Head of caudate nucleus (tissue), 42 donors: Measurements from ENCODE around the gene ERMN.

Source experiments
- DNase-seq, 42 donors: peaks; one replicate each; pipeline versions ENCODE4 v3.0.0 to v3.0.0-alpha.2; 2020 to 2021; ENCODE audit warnings: mixed read lengths in 7 of 42
- intact Hi-C: fragments of 100-400 bp; cut with DNase I; formaldehyde crosslinking; loops from one replicate; pipeline ENCODE4 v1.15.0; 2022

Gene ERMN

DNA sequence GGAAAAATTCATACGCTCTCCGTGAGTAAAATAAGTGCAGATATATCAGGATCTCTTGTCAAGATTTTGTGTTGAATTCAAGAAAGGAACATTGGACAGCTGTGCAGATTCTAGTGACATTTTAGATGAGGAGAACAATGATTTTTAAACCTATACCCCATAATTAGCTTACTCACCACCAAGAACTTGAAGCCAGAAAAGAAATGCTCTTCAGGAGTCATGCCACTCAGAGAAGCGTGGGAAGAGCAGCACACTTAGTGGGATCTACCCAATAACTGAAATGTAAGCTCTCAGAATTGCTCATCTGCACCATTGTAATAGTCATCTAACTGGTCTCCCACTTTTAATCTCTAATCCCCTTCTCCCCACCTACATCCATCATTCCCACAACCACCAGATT is 9.2 kb upstream of the ERMN start:
- intact Hi-C loops: no loop called here
- peak in 10 of 42 donors; percentile 18 to 64 (median 38) for DNase-seq

DNA sequence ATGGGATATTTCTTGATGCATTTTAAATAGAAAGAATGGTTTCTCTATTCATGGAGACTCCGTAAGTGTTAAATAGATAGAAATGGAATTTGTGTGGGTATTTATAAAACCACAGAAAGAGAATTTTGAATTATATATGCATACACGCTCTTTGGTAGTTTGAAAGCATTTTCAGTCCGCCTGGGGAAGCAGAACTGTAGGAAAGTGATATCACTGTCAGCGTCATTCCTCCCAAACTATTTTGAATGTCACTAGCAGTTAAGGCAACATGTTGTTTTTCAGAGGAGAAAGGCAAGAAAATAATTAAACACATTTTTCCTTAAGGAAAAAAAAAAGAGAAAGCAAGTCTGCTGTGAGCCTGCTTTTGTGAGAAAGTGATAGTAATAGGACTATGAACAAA is 8.7 kb upstream of the ERMN start:
- DNase-seq: no peak
- intact Hi-C loops: no loop called here

DNA sequence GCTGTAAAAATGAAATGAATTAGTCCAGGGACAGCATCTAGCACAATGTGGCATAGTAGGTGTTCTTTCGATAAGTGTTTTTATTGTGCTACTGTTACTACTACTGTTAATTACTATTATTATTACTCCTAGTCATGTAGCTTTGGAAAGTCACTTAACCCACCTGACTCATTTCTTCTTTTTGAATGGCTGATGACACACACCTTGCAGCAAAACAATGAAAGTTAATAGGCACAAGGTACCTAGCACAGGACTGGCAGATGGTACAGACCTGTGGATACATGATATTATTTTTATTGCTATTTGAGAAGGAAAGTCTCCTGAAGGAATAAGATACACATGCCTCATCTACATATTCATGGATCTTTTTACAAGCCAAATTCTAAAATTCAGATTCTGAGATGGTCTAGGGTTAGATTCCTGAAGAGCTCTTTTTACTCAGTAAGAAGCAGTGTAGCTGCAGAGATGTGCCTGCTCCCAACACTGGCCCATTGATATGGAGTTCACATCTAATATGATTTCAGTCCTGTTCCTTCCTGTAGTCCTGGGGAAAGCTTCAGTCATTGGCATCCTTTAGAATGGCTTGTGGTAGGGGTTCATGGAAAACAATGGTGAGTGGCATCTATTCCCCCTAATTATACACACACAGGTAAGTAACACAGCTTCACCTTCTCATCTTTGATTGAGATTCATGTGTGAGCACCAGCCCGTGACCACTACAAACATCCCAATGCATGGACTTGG is 7.9 kb upstream of the ERMN start:
- intact Hi-C loops: no loop called here
- DNase-seq: no peak

DNA sequence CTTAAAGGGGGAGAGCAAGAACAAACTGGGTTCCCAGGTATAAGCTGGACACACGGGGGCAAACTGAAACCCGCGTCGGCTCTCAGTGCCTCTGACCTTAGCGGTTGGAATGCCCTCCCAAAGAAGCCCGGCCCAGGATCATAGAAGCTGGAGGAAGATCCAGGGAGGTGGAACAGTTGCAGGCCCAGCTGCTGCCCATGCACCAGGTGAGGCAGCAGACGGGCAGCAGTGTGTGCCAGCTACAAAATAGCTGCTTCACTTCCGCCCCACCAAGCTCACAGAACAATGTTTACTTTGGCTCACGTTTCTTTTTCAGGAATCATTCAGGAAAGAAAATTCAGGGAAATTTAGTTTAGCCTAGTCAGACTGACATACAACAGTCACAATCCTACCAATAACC is 3.9 kb upstream of the ERMN start:
- intact Hi-C loops: loop anchor here (10.0 kb wide), 1 partner anchor 265 kb away; no protein-coding TSS in a partner anchor
- no peak for DNase-seq

DNA sequence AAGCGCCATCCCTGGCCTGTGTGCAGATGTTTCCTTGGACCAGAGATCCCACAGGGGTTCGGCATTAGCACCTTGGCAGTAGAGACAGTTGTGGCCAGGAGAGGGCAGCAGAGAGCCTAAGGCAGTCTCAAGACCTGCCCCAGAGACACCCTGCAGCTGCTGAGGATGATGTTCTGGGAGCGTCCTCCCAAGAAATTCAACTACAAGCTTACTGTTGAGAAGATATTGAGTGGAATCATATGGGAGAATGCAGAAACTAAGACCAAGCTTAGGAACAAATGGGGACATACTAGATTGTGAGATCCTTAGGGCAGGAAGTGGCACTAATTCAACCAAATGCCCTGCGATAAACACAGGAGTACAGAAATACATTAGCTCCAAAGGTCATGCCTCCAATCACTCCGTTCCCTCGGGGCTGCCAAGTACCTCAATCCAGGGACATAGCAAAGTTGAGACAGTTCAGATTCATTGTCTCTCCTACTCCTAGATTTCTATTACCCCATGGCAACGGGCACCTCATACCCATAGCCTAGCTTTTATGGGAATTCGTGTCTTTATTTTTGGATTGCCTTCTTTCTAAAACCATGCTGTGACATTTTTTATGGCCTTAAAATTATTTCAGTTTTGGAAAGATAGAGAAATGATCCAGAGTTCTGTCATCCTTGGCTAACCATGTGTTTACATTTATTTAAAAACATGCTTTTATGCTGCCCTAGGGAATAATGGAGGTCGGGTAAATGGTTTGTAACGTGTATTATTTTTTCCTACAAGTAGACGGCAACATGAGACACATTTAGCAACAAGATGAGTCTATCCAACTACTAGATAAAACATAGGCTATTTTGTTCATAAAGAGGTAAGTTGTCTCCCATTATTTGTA is 2.2 kb upstream of the ERMN start:
- intact Hi-C loops: loop anchor here (10.0 kb wide), 1 partner anchor 267 kb away; no protein-coding TSS in a partner anchor
- peak; percentile 67 to 97 (median 92) for DNase-seq

DNA sequence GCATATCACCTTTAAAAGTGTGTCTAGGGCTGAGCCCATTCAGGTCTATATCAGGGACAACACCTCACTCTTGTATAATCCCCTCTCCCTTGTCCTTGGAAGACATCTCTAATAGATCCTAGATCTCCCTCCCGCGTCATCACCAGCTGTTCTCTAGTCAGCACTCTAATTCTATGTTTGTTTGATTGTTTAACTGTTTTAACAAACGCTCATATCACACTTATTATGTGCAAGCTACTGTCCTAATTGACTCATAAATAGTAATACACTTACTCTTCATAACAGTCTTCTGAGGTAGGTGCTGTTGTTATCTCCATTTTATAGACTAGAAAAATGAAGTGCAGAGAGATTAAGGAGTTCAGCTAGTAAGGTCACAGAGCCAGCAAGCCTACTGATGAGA is 1.6 kb upstream of the ERMN start:
- no peak for DNase-seq
- intact Hi-C loops: loop anchor here (10.0 kb wide), 1 partner anchor 268 kb away; no protein-coding TSS in a partner anchor

DNA sequence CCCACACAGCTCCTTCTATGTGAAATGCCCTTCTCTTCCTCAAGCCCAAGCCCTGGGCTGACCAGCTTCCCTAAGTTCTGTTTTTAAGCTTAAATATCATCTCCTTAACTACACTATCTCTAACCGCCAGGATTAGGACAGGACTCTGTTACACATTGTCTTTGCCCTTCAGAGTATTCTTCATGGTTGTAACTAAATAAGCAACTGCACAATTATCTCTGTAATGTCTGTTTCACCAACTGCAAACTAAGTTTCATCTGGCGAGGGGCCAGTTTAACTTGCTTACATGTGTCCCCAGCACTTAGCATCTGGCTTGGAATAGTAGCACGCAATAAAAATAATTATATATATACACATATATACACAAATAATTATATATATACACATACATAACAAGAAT is 1.1 kb upstream of the ERMN start:
- intact Hi-C loops: loop anchor here (10.0 kb wide), 1 partner anchor 268 kb away; no protein-coding TSS in a partner anchor
- DNase-seq: peak in 4 of 42 donors; percentile 23 to 78 (median 30)

DNA sequence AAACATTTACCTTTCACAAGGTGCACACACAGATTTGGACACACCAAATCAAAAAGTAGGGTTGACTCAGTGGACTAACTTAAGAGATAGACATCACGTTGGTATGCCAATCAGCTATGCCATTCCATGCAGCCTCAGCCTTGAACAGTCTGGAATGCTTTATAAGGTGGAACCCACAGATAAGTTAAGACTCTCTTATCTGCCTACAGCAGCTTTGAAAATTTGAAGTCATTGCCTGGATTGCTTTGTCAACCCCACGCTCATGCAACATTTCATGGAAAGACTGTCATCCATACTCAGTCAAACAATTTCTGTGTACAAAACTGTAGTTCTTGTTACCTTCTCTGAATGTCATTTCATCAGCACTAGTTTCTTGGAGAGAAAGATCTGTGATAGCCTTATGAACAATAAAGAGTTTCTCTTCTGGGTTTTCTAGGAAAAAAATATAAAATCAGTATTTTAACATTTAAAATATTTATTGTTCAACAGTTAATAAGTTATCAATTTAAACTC is 1.2 kb downstream of the ERMN start:
- DNase-seq: no peak
- intact Hi-C loops: loop anchor here (10.0 kb wide), 1 partner anchor 270 kb away; no protein-coding TSS in a partner anchor

DNA sequence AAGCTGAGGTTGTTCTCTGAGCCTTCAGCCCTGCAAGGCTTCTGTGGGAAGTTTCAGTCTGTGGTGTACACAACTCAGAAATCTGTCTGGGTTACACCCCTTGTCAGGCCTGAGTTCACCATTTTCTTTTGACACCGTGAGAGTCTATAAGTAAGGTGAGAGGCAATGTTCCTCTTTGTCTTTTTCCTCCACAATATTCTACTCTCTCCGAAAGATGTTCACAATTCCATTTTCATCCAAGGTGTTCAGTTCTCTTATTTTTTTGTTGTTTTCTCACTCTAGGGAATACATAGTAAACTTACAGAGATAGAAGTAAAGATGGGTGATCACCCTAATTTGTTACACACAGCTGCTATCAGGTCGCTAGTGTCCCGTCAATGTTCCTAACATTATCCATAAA is 3.2 kb downstream of the ERMN start:
- no peak for DNase-seq
- intact Hi-C loops: loop anchor here (10.0 kb wide), 1 partner anchor 272 kb away; no protein-coding TSS in a partner anchor

DNA sequence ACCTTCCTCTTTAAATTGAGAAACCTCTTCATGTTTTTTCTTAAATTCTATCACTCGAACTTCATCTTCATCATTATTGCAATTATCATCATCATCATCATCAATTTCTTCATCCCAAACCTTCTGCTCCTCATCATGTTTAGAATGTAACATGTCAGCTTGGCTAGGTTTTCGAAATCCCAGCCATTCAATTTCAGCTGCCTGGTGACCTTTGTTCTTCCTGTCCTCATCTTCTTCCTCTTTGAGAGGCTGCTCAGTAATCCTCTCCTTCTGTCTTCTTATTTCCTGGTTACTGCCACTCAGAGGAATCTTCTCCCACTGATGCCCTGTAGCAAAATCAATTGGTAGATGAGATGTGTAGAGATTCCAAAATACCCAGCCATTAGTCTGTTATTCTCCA is 4.2 kb downstream of the ERMN start:
- intact Hi-C loops: loop anchor here (10.0 kb wide), 1 partner anchor 273 kb away; no protein-coding TSS in a partner anchor
- no peak for DNase-seq

DNA sequence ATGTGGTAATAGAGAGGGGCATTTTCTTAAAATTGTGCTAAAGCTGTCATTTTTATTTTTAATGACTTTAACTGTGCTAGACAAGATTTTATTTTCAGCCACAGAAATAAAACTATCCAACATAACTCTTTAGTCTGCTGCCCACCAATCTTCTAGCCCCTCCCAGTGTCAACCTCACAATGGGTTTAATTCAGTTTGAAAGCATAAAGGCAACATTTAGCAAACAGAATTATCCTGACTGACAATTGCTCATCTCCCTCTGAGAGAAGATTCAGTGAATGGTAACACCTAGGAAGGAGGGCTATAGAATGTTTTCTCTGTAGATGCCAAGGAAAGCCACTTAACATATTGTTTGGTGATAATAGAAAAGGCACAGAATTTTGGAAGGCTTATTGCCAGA is 5.2 kb downstream of the ERMN start:
- intact Hi-C loops: loop anchor here (10.0 kb wide), 1 partner anchor 274 kb away; no protein-coding TSS in a partner anchor
- peak in 8 of 42 donors; percentile 22 to 72 (median 55) for DNase-seq

DNA sequence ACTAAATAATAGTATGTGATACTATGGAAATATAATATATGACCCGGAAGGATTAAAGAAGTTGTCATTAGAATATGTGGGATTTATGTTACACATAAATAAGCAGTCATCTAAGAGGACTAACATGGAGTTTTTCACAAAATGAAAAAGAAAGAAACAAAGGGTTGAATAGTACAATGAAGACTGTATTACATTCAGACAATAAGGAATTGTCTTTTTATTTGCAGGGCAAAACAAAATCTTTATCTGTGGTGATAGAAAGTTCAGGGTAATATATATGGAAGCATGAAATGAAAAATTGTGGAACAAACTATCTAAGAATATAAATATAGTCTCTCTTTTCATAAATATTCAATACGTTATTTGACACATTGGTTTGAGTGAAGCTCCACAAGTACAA is 5.8 kb downstream of the ERMN start:
- DNase-seq: no peak
- intact Hi-C loops: loop anchor here (10.0 kb wide), 1 partner anchor 275 kb away; no protein-coding TSS in a partner anchor

DNA sequence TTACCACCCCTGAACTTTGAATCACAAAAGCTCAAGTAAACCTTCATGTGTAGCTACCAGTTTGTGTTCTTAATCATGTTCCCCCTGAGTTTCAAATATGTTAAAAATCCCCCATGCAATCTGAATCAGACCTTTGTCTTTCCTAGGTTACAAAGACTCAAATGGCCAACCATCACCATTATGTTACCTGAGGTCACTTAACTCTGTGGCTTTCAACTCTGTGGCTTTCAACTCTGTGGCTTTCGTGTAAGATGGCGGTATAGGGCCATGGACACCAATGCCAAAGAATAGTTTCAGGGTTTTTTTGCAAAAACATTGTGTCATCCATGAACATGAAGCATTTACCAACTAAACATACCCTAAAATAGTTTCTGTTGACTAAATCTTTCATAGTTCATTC is 6.7 kb downstream of the ERMN start:
- intact Hi-C loops: no loop called here
- DNase-seq: no peak

DNA sequence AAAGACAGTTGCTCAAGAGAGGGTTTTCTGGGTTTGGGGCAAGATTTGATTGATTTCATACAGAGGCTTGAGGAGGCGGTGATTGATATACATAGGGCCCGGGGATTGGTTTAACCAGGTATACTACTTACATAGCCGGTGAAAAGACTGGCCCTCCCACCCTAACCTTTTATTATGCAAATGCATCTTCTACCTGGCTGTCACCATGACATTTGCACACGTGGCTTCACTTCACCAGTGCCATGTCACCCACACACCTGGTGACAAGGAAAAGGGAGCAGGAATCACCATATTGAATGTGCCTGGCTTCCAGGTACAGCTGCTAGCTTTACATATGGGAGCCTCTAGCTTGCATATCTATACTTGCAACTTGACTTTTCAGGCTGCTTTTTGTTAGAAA is 9.7 kb downstream of the ERMN start:
- no peak for DNase-seq
- intact Hi-C loops: no loop called here

DNA sequence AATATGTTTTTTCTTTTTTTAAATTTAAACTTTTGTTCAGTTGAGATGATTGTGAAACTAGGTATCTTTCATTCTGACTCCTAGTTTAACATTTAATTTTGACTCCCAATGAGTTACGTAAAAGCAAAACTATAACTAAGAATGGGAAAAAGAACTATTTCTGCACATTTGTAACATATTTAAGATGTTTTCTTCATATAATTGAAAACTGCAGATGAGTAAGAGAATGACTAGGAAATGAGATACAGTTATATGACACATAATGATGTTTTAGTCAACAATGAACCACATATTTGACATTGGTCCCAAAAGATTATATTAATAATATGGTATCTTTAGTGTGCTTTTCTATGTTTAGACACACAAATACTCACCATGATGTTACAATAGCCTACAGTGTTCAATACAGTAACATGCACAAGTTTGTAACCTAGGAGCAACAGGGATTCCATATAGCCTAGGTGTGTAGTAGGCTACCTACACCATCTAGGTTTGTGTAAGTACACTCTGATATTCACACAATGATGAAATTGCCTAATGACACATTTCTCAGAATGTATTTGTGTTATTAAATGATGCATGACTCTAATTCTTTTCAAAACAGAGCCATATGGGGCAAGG is 12.6 kb downstream of the ERMN start:
- DNase-seq: no peak

DNA sequence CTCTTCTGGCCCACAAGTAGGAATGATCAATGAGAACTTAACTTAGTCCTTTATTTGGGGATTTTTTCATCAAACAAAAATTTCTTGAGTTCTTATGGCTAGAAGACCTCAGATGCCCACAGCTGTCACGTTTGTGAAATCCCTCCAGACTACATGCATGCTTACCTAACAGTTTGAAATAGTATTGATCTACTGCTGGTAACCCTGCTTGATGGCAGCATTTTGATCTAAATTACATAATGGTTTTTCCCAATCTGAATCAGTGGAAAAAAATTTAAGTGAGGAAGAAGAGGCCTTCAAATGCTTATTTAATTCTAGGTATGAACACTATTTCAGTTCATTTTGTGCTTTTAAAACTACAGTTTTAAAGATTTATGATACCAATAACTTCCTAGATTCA is 13.9 kb downstream of the ERMN start:
- intact Hi-C loops: no loop called here
- DNase-seq: no peak

More for the DNA sequence above, 12.6 kb downstream of the ERMN start:
- intact Hi-C loops: no loop called here

DNA sequence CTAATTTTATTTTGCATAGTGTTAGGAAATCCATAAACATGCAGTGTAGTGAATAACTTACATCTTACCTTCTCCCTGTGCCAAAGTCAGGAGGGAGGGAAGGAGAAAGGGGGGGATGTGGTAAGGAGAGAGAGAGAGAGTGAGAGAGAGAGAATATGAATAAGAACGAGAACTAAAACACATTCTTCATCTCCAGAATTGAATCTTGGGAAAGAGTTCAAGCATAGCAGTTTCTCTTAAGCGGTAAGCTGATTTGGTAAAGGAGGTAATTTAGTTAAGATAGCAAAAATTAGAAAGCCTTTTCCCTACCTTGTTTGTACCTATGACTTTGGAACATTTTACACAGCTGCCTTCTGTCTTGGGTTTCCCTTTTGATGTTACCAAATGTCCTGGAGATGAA is 15.7 kb downstream of the ERMN start:
- intact Hi-C loops: loop anchor here (10.0 kb wide), 1 partner anchor 695 kb away; no protein-coding TSS in a partner anchor

DNA sequence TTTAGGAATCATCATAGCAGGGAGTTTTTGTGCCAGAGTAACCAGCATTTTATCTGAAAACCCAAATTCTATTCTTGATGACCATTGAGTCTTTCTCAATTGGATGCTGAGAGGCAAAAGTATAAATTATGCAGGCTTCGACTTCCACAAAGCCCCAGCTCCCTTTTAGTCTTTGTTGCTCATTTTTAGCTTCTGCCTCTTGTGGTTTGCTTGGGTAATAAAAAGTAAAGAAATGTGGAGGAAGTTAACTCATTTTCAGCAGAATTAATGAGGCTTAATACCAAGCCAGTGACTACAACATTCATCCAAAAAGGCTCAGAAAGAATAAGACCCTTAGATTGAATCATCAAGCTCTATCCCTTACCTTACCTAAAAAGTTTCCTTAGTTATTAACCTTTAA is 18.6 kb downstream of the ERMN start:
- DNase-seq: no peak
- intact Hi-C loops: loop anchor here (10.0 kb wide), 1 partner anchor 698 kb away; no protein-coding TSS in a partner anchor

More for the DNA sequence above, 15.7 kb downstream of the ERMN start:
- DNase-seq: no peak

DNA sequence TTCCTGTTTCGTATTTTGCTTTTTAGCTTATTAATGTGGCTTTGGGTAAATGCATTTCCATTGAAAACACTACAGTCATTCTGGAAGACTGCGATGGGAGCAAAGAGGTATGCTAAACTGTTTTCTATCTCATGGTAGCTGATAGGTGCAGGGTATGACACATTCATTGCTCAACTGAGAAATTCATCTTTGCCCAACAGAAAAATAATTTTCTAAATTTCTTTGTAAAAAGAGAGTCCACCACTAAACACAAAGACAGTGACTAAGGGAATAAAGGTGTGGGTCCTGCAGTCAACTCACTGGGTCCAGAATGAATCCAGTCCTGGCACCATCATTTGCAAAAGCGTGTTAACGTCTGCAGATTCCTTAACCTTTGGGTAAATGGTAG is 19.9 kb downstream of the ERMN start:
- intact Hi-C loops: loop anchor here (10.0 kb wide), 1 partner anchor 699 kb away; no protein-coding TSS in a partner anchor
- DNase-seq: no peak
